Ishikawa (cell line): ENCODE results near the gene ZNF93.

ENCODE experiments used
- CEBPB ChIP-seq: IDR thresholded peaks from 2 replicates; pipeline ENCODE4 v1.6.1; 2012
- CREB1 ChIP-seq: IDR thresholded peaks from 2 replicates; pipeline ENCODE4 v1.6.1; 2012; ENCODE audit warnings: low read depth
- EGR1 ChIP-seq: IDR thresholded peaks from 2 replicates; pipeline ENCODE4 v1.6.1; 2012
- EP300 ChIP-seq: IDR thresholded peaks from 2 replicates; pipeline ENCODE4 v1.6.1; 2012; ENCODE audit warnings: borderline replicate concordance
- FOXM1 ChIP-seq: IDR thresholded peaks from 2 replicates; pipeline ENCODE4 v1.6.1; 2012; ENCODE audit warnings: low read depth, borderline replicate concordance
- MAX ChIP-seq: IDR thresholded peaks from 2 replicates; pipeline ENCODE4 v1.6.1; 2012
- NFIC ChIP-seq: IDR thresholded peaks from 2 replicates; pipeline ENCODE4 v1.6.1; 2012
- RAD21 ChIP-seq: IDR thresholded peaks from 2 replicates; pipeline ENCODE4 v1.6.1; 2012; ENCODE audit warnings: low read depth
- REST ChIP-seq: IDR thresholded peaks from 2 replicates; pipeline ENCODE4 v1.6.1; 2012; ENCODE audit warnings: low read depth, mild to moderate bottlenecking
- TAF1 ChIP-seq: IDR thresholded peaks from 2 replicates; pipeline ENCODE4 v1.6.1; 2012; ENCODE audit warnings: low read depth, mild to moderate bottlenecking
- TCF12 ChIP-seq: IDR thresholded peaks from 2 replicates; pipeline ENCODE4 v1.6.1; 2012; ENCODE audit warnings: low read depth
- TEAD4 ChIP-seq: IDR thresholded peaks from 2 replicates; pipeline ENCODE4 v1.6.1; 2012
- USF1 ChIP-seq: IDR thresholded peaks from 2 replicates; pipeline ENCODE4 v1.6.1; 2012
- YY1 ChIP-seq: IDR thresholded peaks from 2 replicates; pipeline ENCODE4 v1.6.1; 2012; ENCODE audit warnings: low read depth
- ZBTB7A ChIP-seq: IDR thresholded peaks from 2 replicates; pipeline ENCODE4 v1.6.1; 2012; ENCODE audit warnings: low read depth

Gene ZNF93

GRCh38 chr19:19873381-19873780 is 27.4 kb upstream of the ZNF93 start:
- TF ChIP-seq USF1 = no peak
- no peak for TF ChIP-seq ZBTB7A

DNA sequence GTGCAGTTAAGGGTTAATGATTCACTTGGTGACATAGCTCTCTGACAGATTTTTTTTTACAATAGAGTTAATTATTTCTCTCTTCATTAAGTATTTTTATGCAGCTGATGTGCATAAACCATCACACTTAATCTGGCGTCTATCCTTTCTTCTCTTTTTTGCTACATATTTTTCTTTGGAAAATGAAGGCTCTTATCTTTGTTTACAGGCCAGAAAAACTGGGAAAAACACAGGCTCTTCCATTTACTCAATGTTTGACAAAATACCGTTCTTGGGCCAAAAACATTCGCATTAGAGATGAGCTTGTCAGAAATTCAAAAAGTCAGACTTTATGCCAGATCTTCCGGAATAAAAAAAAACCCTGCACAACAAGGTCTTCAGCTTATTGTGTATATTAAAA is 23.0 kb upstream of the ZNF93 start:
- no peak for TF ChIP-seq MAX
- TF ChIP-seq USF1 = no peak
- TF ChIP-seq REST = no peak
- no peak for TF ChIP-seq TAF1
- TF ChIP-seq CEBPB = no peak
- TF ChIP-seq TEAD4 = no peak
- no peak for TF ChIP-seq FOXM1
- TF ChIP-seq ZBTB7A = no peak
- no peak for TF ChIP-seq EP300
- TF ChIP-seq TCF12 = no peak
- TF ChIP-seq EGR1 = no peak
- TF ChIP-seq RAD21 = no peak

- TF ChIP-seq YY1 (no peak), MAX (no peak)
Measured at GRCh38 chr19:19884583-19884982, 16.2 kb upstream of the ZNF93 start.

GRCh38 chr19:19900139-19900728 is 512 bp upstream of the ZNF93 start:
- no peak for TF ChIP-seq EGR1
- no peak for TF ChIP-seq TAF1
- TF ChIP-seq EP300 = no peak
- TF ChIP-seq REST = no peak
- TF ChIP-seq ZBTB7A = no peak
- no peak for TF ChIP-seq YY1
- TF ChIP-seq CEBPB = no peak
- no peak for TF ChIP-seq NFIC
- TF ChIP-seq USF1 = no peak
- TF ChIP-seq TCF12 = no peak

GRCh38 chr19:19909654-19910053 is 8.9 kb downstream of the ZNF93 start:
- TF ChIP-seq USF1 (no peak), TEAD4 (no peak), RAD21 (no peak), ZBTB7A (no peak), TAF1 (no peak), TCF12 (no peak), FOXM1 (no peak)

GRCh38 chr19:19911150-19911549 is 10.4 kb downstream of the ZNF93 start:
- TF ChIP-seq CREB1 (no peak), CEBPB (no peak), FOXM1 (no peak), REST (no peak), NFIC (no peak), YY1 (no peak), EP300 (no peak), USF1 (no peak), TEAD4 (no peak), EGR1 (no peak), MAX (no peak), TCF12 (no peak), RAD21 (no peak), ZBTB7A (no peak), TAF1 (no peak)
